Astrocyte of the spinal cord (primary cell): ENCODE data around the gene AP3B1.

Experiments used
- DNase-seq: peaks from one replicate; pipeline ENCODE4 v3.0.0; 2011; ENCODE audit warnings: low read depth, low spot score
- H3K4me3 ChIP-seq: 2 replicates; pipeline ENCODE4 v1.5.1; 2011; ENCODE audit warnings: low read depth, mild to moderate bottlenecking, low read length, moderate library complexity
- CTCF ChIP-seq: IDR thresholded peaks from 2 replicates; pipeline ENCODE4 v1.5.1; 2012; ENCODE audit warnings: low read depth, mild to moderate bottlenecking, low read length, inconsistent platforms
- in situ Hi-C: cut with HindIII; loops from 2 replicates; pipeline ENCODE4 v1.10.0; 2017; ENCODE audit warnings: low sequenced_read_pairs

The AP3B1 gene

GRCh38 chr5:77963795-77964194, 330.7 kb downstream of the AP3B1 start:
- TF ChIP-seq CTCF: no peak
- in situ Hi-C loops: no loop called here
- H3K4me3 ChIP-seq: no peak overlapping the region
- no peak for DNase-seq

- no peak for TF ChIP-seq CTCF
- DNase-seq: no peak
- in situ Hi-C loops: no loop called here
- H3K4me3 ChIP-seq: no peak overlapping the region
These were observed 333.6 kb downstream of the AP3B1 start for GRCh38 chr5:77960863-77961396.

- H3K4me3 ChIP-seq: no peak overlapping the region
- in situ Hi-C loops: no loop called here
- TF ChIP-seq CTCF: no peak
- DNase-seq: no peak
These were observed 334.2 kb downstream of the AP3B1 start for GRCh38 chr5:77960305-77960704.

- in situ Hi-C loops: no loop called here
These were observed 335.7 kb downstream of the AP3B1 start for GRCh38 chr5:77958642-77959330.

GRCh38 chr5:77957931-77958521, 336.5 kb downstream of the AP3B1 start:
- DNase-seq: no peak
- no peak for TF ChIP-seq CTCF
- H3K4me3 ChIP-seq: no peak overlapping the region
- in situ Hi-C loops: no loop called here

More at GRCh38 chr5:77958642-77959330, 335.7 kb downstream of the AP3B1 start:
- no peak overlapping the region for H3K4me3 ChIP-seq
- no peak for TF ChIP-seq CTCF
- DNase-seq: no peak

GRCh38 chr5:77957516-77957915, 337.0 kb downstream of the AP3B1 start:
- H3K4me3 ChIP-seq: no peak overlapping the region
- in situ Hi-C loops: no loop called here
- DNase-seq: no peak
- TF ChIP-seq CTCF: no peak
